PFSK-1 (cell line): ENCODE measurements around the gene ACTG2.

ENCODE experiments used
- FOXP2 ChIP-seq: optimal IDR thresholded peaks from 2 replicates; pipeline ENCODE3; 2011; ENCODE audit warnings: borderline replicate concordance, control low read depth, inconsistent platforms; ENCODE audit not compliant: insufficient read depth; ENCODE audit errors: extremely low read length, extremely low read depth
- POLR2AphosphoS5 ChIP-seq: IDR thresholded peaks from 2 replicates; pipeline ENCODE4 v1.6.1; 2012; ENCODE audit warnings: low read depth, mild to moderate bottlenecking, control low read depth, low read length, moderate library complexity
- REST ChIP-seq, 2 experiments: IDR thresholded peaks; 2 replicates each; pipeline versions ENCODE4 v1.6.1 to v1.8.0; 2011 to 2012; ENCODE audit warnings: low read depth in 2 of 2, low read length in 2 of 2, control low read depth in 1 of 2, inconsistent platforms in 1 of 2, mild to moderate bottlenecking in 1 of 2, moderate library complexity in 1 of 2; ENCODE audit not compliant: insufficient read depth in 1 of 2
- SIN3A ChIP-seq: IDR thresholded peaks from 2 replicates; pipeline ENCODE4 v1.6.1; 2012; ENCODE audit warnings: mild to moderate bottlenecking, low read length, moderate library complexity, borderline replicate concordance; ENCODE audit not compliant: insufficient read depth
- TAF1 ChIP-seq: IDR thresholded peaks from 2 replicates; pipeline ENCODE4 v1.6.1; 2012; ENCODE audit warnings: low read length, control low read depth, borderline replicate concordance; ENCODE audit not compliant: insufficient read depth

ACTG2 gene

GRCh38 chr2:73965053-73965452 lies 72.2 kb downstream of the ACTG2 start:
- TF ChIP-seq FOXP2, result no peak
- TF ChIP-seq POLR2AphosphoS5, result no peak
- no peak for TF ChIP-seq REST (IDR thresholded peaks at IDR 0.05; ENCODE audit: insufficient read depth in 1 of 2, low read depth in 2 of 2, low read length in 2 of 2)
- no peak for TF ChIP-seq SIN3A
- TF ChIP-seq TAF1, result no peak

DNA sequence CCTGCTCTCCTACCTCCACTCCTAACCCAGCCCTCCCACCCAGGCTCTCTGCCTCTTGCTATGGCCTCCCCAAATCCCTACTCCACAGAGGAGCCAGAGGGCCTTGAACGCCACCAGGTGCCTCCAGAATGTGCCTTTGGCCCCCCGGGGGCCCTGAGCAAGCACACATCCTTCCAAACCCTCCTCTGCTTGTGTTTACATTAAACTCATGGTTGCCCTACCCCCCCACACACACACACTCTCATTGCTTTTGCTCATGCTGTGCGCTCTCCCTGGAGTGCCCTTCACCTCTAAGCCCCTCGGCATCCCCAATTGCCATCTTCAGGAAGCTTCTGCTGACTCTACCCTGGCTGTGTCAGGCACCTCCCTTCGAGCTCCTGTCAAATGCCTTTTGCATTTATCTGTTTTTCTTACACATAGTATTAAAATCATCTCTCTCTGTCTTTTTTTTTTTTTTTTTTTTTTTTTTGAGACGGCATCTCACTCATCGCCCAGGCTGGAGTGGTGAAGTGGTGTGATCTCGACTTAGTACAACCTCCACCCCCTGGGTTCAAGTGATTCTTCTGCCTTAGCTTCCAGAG lies 75.6 kb downstream of the ACTG2 start:
- TF ChIP-seq FOXP2 (no peak), SIN3A (no peak), TAF1 (no peak), POLR2AphosphoS5 (no peak), REST (IDR thresholded peaks at IDR 0.05; ENCODE audit: insufficient read depth in 1 of 2, low read depth in 2 of 2, low read length in 2 of 2) (no peak)

- TF ChIP-seq POLR2AphosphoS5 (no peak), FOXP2 (no peak), REST (IDR thresholded peaks at IDR 0.05; ENCODE audit: insufficient read depth in 1 of 2, low read depth in 2 of 2, low read length in 2 of 2) (no peak), SIN3A (no peak), TAF1 (no peak)
Measured at GRCh38 chr2:73969356-73969755, 76.5 kb downstream of the ACTG2 start.
